K562 (cell line): ENCODE results near the gene SLC2A4. TPM values are rescaled to one million over a fixed set of nuclear protein-coding genes. Genes with fewer than 3 reads are reported as not detected.

ENCODE experiments used
- BHLHE40 ChIP-seq: IDR thresholded peaks from 2 replicates; pipeline ENCODE4 v1.6.1; 2011; ENCODE audit warnings: low read length, improper control_type of control experiment
- CHD1 ChIP-seq: fragments of 200-600 bp; sonication (generic); IDR thresholded peaks from one replicate; pipeline ENCODE4 v1.6.1; 2012; ENCODE audit warnings: mild to moderate bottlenecking, moderate library complexity, low read length, inconsistent platforms
- HSF4 ChIP-seq: fragments of 250-450 bp; sonication (Bioruptor Pico); IDR thresholded peaks from 2 replicates; pipeline ENCODE4 v2.1.2; 2022; ENCODE audit warnings: mild to moderate bottlenecking, moderate library complexity, borderline replicate concordance
- JUNB ChIP-seq: fragments of 450-650 bp; formaldehyde crosslinking; conservative IDR thresholded peaks from 2 replicates; pipeline ENCODE4 v1.4.0; 2020; ENCODE audit warnings: mild to moderate bottlenecking
- NCOR1 ChIP-seq: fragments of 450-650 bp; IDR thresholded peaks from 2 replicates; pipeline ENCODE4 v1.6.1; 2016; ENCODE audit warnings: mild to moderate bottlenecking, moderate library complexity
- NR4A1 ChIP-seq, 2 experiments: fragments of 250-450 bp in 1 of 2; fragments of 450-650 bp in 1 of 2; sonication (Bioruptor Pico) in 1 of 2; IDR thresholded peaks; 2 replicates each; pipeline versions ENCODE4 v1.4.0 to v1.6.1; 2016 to 2020; ENCODE audit warnings: mild to moderate bottlenecking in 2 of 2, missing compliant biosample characterization in 1 of 2, missing genetic modification characterization in 1 of 2, moderate library complexity in 1 of 2
- NUFIP1 ChIP-seq: fragments of 450-650 bp; IDR thresholded peaks from 2 replicates; pipeline ENCODE4 v1.6.1; 2018; ENCODE audit not compliant: partially characterized antibody
- RBBP5 ChIP-seq: fragments of 200-600 bp; sonication (generic); IDR thresholded peaks from 2 replicates; pipeline ENCODE4 v1.6.1; 2012; ENCODE audit warnings: borderline replicate concordance, mild to moderate bottlenecking, low read length, control low read depth, inconsistent platforms; ENCODE audit not compliant: insufficient read depth, poor library complexity, severe bottlenecking
- RBM17 ChIP-seq: fragments of 200-400 bp; formaldehyde crosslinking; IDR thresholded peaks from 2 replicates; pipeline ENCODE4 v1.6.1; 2017; ENCODE audit warnings: low read depth, mild to moderate bottlenecking, low read length, borderline replicate concordance
- RBM39 ChIP-seq: fragments of 200-400 bp; formaldehyde crosslinking; optimal IDR thresholded peaks from 2 replicates; pipeline ENCODE3; 2018; ENCODE audit warnings: low read depth, low read length
- SP2 ChIP-seq: IDR thresholded peaks from 2 replicates; pipeline ENCODE4 v1.6.1; 2011; ENCODE audit warnings: mild to moderate bottlenecking, low read depth, low read length, moderate library complexity; ENCODE audit not compliant: poor library complexity, severe bottlenecking; ENCODE audit errors: extremely low read depth
- SPI1 ChIP-seq: IDR thresholded peaks from 2 replicates; pipeline ENCODE4 v1.6.1; 2011; ENCODE audit warnings: low read depth, low read length, control low read depth, borderline replicate concordance
- SRSF1 ChIP-seq: fragments of 200-400 bp; formaldehyde crosslinking; IDR thresholded peaks from 2 replicates; pipeline ENCODE4 v1.6.1; 2017; ENCODE audit warnings: mild to moderate bottlenecking, low read depth, low read length, moderate library complexity
- TEAD1 ChIP-seq, 2 experiments: fragments of 450-650 bp in 1 of 2; sonication (generic) in 1 of 2; formaldehyde crosslinking; IDR thresholded peaks; 2 replicates each; pipeline versions ENCODE4 v1.4.0 to v1.8.0; 2020 to 2022; ENCODE audit warnings: mild to moderate bottlenecking in 2 of 2, missing genetic modification reagents in 1 of 2
- ZNF23 ChIP-seq: fragments of 250-450 bp; sonication (Bioruptor Pico); IDR thresholded peaks from 2 replicates; pipeline ENCODE4 v1.4.0; 2020; ENCODE audit warnings: mild to moderate bottlenecking
- ZNF431 ChIP-seq: sonication (generic); formaldehyde crosslinking; IDR thresholded peaks from 2 replicates; pipeline ENCODE4 v1.8.0; 2022; ENCODE audit warnings: mild to moderate bottlenecking, missing genetic modification reagents
- ZNF436 ChIP-seq: fragments of 250-450, 450-650 bp; sonication (Bioruptor Pico); formaldehyde crosslinking; IDR thresholded peaks from 2 replicates; pipeline ENCODE4 v1.7.0; 2020; ENCODE audit warnings: mild to moderate bottlenecking
- polyA plus RNA-seq, 8 experiments: library from polyadenylated mRNA; depleted of rRNA in 4 of 8; stranded (reverse) in 5 of 8; unstranded in 3 of 8; fragments of >200 nt; fragmentation: Nextera tagmentation in 2 of 8; fragmentation: Illumina TruSeq in 1 of 8; extraction: Ambion mirVana in 2 of 8; extraction: Trizol in 1 of 8; gene quantifications; 2 replicates each; pipeline versions ENCODE4 v1.2.1 to v1.2.3, GENCODE V29; 2011 to 2014; ENCODE audit warnings: inconsistent platforms in 1 of 8, missing spikeins in 1 of 8
- total RNA-seq, 7 experiments: library from RNA; depleted of rRNA in 6 of 7; stranded (reverse); fragments of >200 nt in 6 of 7; fragmentation: Illumina TruSeq in 2 of 7; extraction: Trizol in 2 of 7; gene quantifications; 2 replicates each; pipeline versions ENCODE4 v1.2.1 to v1.2.3, GENCODE V29; 2011 to 2021; ENCODE audit warnings: low replicate concordance in 1 of 7
- TF ChIP-seq, protein P1 (sequence below): sonication (generic); formaldehyde crosslinking; IDR thresholded peaks from 2 replicates; pipeline ENCODE4 v1.8.1; 2023; ENCODE audit warnings: mild to moderate bottlenecking, missing genetic modification reagents, moderate library complexity
- TF ChIP-seq, protein P2 (sequence below): fragments of 250-450 bp; sonication (Bioruptor Pico); IDR thresholded peaks from 2 replicates; pipeline ENCODE4 v1.8.0; 2021; ENCODE audit warnings: borderline replicate concordance, mild to moderate bottlenecking, moderate library complexity; ENCODE audit not compliant: poor library complexity, severe bottlenecking
- TF ChIP-seq, protein P3 (sequence below): conservative IDR thresholded peaks from 2 replicates; pipeline ENCODE4 v1.6.1; 2011; ENCODE audit warnings: low read depth, mild to moderate bottlenecking, low read length; ENCODE audit not compliant: control insufficient read depth
- TF ChIP-seq, protein P4 (sequence below): fragments of 200-800 bp; sonication (Bioruptor generic); IDR thresholded peaks from 2 replicates; pipeline ENCODE4 v1.6.1; 2017; ENCODE audit warnings: missing genetic modification characterization, missing compliant biosample characterization

Gene SLC2A4
- total and polyA plus RNA-seq, 9 of the 15 experiments (the other 6 are each of a cell fraction or from before 2014, with no cell fraction given) = 0.74 to 3.5 (median 1.6) TPM

DNA sequence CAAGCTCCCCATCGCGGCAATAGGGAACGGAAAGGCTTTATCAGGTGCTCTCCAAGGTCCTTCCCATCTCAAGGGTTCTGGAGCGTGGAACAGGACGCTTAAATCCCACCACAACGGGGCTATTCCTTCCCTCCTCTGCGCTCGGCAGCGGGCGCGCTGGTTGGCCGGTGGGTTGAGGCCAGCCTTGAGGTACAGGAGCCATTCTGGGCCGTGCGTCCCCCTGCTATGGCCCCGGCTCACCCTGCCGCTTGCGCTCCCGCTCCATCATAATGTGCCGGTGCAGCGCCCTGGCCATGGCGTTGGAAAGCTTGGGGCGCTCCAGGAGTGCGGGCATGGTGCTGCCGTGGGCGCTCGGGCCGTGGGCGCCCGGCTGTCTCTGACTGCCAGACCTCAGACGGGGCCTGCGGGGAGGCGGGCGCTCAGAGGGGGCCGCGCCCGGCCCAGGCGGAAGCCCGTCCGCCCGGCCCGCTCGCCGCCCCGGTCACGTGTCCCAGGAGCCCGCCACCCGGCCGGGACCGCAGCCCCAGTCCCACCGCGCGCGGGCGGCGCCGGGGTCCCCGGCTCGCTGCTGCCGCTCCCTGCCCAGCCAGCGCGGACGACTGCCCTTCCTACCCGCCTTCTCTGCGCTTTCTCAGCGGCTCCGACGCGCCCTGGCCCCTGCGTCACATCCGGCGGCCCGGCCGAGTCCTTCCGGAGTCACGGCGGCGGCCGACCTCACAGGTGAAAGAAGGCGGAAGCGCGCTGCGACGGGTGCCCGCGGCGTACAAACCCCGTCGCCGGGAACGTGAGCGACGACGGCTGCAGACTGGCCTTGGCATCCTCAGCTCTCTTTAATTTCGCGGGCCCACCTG lies 33.4 kb downstream of the SLC2A4 start, which contains the start of gene GPS2 (continued):
- TF ChIP-seq SP2 (no peak), ZNF23 (no peak), ZNF431 (no peak), RBM17 (no peak), SRSF1 (no peak), JUNB (CRISPR knock-in tag) (no peak), NUFIP1 (no peak), CHD1 (no peak), TEAD1 (CRISPR knock-in tag; IDR thresholded peaks at IDR 0.05) (0 out of 4 replicates have a peak, but pooled peaks of 1 of the 2 experiments have one; percentile 21), SPI1 (no peak), ZNF436 (CRISPR knock-in tag) (no peak), RBM39 (no peak), HSF4 (no peak), NCOR1 (0 out of 2 replicates have a peak, but pooled peaks have one; percentile 18), BHLHE40 (peak; percentile 68), NR4A1 (CRISPR knock-in tag; IDR thresholded peaks at IDR 0.05) (no peak), NR4A1 (tag; IDR thresholded peaks at IDR 0.05) (no peak), RBBP5 (peak; percentile 70)
- TF ChIP-seq, protein P1, sequence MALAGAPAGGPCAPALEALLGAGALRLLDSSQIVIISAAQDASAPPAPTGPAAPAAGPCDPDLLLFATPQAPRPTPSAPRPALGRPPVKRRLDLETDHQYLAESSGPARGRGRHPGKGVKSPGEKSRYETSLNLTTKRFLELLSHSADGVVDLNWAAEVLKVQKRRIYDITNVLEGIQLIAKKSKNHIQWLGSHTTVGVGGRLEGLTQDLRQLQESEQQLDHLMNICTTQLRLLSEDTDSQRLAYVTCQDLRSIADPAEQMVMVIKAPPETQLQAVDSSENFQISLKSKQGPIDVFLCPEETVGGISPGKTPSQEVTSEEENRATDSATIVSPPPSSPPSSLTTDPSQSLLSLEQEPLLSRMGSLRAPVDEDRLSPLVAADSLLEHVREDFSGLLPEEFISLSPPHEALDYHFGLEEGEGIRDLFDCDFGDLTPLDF (CRISPR knock-in tag) = no peak
- TF ChIP-seq, protein P2, sequence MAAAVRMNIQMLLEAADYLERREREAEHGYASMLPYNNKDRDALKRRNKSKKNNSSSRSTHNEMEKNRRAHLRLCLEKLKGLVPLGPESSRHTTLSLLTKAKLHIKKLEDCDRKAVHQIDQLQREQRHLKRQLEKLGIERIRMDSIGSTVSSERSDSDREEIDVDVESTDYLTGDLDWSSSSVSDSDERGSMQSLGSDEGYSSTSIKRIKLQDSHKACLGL (CRISPR knock-in tag) = no peak
- TF ChIP-seq, protein P3, sequence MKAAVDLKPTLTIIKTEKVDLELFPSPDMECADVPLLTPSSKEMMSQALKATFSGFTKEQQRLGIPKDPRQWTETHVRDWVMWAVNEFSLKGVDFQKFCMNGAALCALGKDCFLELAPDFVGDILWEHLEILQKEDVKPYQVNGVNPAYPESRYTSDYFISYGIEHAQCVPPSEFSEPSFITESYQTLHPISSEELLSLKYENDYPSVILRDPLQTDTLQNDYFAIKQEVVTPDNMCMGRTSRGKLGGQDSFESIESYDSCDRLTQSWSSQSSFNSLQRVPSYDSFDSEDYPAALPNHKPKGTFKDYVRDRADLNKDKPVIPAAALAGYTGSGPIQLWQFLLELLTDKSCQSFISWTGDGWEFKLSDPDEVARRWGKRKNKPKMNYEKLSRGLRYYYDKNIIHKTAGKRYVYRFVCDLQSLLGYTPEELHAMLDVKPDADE = no peak; the same call in 1 of the 2 replicates
- TF ChIP-seq, protein P4, sequence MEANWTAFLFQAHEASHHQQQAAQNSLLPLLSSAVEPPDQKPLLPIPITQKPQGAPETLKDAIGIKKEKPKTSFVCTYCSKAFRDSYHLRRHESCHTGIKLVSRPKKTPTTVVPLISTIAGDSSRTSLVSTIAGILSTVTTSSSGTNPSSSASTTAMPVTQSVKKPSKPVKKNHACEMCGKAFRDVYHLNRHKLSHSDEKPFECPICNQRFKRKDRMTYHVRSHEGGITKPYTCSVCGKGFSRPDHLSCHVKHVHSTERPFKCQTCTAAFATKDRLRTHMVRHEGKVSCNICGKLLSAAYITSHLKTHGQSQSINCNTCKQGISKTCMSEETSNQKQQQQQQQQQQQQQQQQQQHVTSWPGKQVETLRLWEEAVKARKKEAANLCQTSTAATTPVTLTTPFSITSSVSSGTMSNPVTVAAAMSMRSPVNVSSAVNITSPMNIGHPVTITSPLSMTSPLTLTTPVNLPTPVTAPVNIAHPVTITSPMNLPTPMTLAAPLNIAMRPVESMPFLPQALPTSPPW (CRISPR knock-in tag) = no peak
